Measurements from ENCODE around the gene GSTM4.

The GSTM4 gene

DNA sequence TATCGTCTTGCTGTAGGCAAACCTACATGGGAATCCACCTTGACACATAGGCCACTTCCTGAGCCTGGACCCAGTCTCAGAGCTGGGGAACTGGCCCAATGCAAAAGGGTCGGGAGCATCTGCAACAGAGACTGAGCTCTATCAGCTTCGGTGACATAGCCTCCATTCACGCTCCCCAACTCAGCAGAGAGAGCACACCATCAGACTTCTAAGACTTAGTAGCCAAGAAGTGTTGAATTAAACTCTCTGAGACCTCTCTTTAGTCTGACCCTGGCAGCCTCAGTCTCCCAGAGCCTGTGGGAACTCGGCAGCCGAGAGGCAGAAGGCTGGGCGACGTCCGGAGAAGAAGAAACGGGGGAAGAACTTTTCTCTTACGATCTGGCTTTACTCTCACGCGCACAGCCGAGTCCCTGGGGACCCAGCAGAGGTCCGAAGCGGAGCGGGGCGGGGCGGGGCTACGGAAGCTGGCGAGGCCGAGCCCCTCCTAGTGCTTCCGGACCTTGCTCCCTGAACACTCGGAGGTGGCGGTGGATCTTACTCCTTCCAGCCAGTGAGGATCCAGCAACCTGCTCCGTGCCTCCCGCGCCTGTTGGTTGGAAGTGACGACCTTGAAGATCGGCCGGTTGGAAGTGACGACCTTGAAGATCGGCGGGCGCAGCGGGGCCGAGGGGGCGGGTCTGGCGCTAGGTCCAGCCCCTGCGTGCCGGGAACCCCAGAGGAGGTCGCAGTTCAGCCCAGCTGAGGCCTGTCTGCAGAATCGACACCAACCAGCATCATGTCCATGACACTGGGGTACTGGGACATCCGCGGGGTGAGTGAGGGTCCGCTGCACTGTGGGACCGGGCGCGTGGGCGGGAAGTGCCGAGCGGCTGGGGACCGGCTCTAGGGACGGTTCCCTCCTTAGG lies at the start of gene GSTM4:
GSTM4 (plus strand) TSS at position 485 of the 905 bp plus-strand sequence; CDS start at position 776, 291 bp downstream.
- DNase-seq (ENCODE audit: low spot score) = peak; percentile 91

DNA sequence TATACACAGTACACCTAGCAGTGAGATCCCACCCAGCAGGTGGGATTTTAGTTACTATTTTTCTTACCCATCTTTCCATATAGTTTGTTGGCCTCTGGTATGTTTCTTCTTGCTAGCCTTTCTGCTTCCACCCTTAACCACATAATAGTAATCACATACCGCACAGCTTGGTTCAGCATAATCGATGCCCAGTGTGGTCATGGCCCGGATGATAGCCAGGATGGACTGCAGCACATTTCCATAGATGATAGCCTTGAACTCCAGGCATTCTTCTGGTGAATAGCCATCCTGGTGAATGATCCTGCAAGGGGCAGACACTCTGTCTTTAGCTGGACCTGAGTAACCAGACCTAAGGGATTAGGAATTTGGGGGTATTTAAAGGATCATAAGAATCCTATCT lies 46.0 kb upstream of the GSTM4 start:
- DNase-seq (ENCODE audit: low spot score) = no peak

DNA sequence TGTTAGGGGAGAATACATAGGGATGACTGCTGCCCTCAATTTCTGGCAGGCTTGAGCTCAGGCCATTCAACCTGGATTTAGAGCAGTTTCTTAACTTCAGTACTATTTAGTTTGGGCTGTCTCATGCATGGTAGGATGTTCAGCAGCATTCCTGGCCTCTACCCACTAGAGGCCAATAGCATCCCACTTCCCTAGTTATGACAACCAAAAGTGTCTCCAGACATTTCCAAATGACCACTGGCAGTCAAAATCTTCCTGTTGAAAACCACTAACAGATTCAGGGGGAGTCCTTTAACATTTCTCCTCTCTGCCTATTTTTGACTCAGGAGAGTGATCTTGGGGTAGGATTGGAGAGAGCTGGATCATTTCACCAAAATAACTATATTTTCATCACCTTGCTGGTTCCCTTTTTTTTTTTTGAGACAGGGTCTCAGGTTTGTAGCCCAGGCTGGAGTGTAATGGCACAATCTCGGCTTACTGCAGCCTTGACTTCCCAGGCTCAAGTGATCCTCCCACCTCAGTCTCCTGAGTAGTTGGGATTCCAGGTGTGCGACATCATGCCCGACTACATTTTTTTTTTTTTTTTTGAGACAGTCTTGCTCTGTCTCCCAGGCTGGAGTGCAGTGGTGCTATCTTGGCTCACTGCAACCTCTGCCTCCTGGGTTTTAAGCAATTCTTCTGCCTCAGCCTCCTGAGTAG lies 45.1 kb upstream of the GSTM4 start:
- DNase-seq (ENCODE audit: low spot score) = no peak

DNA sequence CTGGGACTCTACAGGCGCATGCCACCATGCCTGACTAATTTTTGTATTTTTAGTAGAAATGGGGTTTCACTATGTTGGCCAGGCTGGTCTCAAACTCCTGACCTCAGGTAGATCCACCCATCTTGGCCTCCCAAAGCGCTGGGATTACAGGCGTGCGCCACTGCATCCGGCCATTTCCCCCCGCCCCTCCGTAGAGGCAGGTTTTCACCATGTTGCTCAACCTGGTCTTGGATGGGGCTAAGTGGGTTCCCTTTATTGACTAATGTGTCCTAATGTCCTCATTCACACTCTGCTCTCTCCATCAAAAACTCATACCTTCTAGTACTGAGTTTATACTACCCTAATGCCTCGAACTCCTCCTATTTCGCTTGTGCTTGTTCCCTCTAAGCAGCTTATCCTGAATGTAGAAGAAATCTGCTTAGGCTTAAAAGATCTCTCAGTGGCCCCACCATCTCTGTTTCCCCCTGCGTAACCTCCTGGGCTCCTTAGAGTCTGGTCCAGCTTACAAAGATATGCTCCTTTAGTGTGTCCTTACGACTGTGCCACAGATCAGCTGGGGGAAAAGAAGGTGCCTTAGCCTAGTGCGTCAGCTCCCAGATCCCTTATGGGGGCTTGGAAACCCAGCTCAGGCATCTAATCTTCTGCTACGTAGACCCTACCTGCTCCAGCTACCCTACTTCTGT lies 44.5 kb upstream of the GSTM4 start:
- DNase-seq (ENCODE audit: low spot score) = no peak

DNA sequence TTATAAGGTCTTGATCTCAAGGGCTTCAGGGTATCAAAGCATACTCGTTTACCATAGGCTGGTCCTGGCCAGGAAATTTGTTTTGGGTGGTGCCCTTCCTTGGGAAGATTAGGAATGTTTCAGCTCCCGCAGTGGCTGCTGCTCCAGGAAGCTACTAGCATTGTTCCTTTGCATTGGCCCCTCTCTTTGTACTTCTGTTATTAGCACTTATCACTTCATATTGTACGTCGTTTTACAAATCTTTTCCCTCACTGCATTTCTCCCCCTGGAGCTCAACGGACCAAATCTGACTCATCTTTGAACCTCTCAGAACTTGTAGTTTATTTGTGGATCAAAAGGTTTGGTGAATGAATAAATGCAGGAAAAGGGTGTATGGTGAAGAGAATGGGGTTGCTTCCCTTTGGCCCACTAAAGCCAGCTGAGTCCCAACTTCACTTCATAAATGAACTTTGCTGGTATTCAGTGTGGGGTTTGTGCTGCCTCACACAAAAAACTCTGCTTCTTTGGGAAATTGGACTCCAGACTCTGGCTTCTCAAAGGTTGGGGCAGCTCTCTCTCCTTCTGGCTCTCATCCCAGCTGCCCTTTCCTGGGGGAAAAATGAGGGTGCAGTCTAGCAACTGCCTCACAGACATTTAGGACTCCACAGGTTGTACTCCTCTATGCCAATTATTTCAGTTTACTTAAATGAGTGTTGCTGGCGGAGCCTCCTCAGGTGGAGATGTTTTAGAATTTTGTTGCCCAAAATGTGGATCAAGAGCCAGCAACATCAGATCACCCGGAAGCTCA lies 42.3 kb upstream of the GSTM4 start:
- DNase-seq (ENCODE audit: low spot score) = no peak

DNA sequence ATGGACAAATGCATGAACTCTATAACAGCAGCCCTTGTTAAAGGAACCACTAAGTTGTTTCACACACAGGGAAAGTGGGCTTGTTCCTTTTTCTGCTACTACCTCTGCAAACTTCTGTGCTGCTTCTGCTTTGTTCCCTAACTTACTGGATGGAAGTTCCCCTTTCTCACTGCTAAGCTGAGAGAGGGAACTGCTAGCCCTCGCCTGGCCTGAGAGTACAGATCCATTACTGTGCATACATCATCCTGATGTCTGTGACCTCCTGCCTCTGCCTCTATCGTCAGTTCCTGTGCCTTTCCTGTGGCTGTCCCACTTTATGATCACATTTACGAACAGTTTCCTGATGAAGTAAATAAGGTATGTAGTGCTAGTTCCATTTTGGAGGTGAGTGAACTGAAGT lies 40.0 kb upstream of the GSTM4 start:
- DNase-seq (ENCODE audit: low spot score) = no peak

DNA sequence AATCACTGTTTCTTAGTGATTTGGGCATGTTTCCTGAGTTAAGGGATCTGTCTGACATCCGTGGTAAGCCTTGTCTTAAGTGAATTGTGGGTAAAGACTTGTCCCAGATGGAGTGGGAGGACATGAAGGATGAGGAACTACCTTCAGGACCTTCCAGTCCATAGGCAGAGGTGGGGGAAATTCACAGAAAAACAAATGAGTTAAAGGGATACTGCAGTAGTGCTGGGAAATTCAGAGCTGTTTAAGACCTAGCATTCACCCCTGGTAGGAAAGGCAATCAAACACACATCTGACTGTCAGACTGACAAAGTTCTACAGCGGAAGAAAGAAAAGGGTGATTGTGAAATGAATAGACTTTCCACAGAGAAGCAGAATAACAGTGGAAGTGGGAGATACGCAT lies 39.5 kb upstream of the GSTM4 start:
- no peak for DNase-seq (ENCODE audit: low spot score)

DNA sequence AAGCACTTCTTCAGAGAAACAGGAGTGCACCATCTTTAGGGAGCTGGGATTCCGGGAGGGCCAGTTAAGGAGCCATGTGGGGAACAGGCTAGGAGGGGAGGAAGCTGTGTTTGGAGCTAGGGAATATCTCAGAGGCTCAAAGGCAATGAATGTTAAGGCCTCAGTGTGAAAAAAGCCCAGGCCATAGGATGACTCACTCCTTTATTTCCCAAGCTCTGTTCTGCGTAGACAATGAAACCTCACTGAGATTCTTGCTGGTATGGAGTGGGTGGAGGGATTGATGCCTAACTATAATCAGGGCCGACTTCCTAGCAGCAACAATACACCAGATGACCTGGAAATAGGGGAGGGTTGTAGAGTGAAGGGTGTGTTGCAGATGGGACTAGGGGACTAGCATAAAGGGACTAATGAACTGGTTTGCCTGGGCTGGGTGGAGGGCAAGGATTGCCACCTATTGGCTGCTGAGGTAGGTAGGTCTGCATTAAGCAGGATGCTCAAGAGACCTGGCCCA lies 38.6 kb upstream of the GSTM4 start:
- DNase-seq (ENCODE audit: low spot score) = peak; percentile 82

DNA sequence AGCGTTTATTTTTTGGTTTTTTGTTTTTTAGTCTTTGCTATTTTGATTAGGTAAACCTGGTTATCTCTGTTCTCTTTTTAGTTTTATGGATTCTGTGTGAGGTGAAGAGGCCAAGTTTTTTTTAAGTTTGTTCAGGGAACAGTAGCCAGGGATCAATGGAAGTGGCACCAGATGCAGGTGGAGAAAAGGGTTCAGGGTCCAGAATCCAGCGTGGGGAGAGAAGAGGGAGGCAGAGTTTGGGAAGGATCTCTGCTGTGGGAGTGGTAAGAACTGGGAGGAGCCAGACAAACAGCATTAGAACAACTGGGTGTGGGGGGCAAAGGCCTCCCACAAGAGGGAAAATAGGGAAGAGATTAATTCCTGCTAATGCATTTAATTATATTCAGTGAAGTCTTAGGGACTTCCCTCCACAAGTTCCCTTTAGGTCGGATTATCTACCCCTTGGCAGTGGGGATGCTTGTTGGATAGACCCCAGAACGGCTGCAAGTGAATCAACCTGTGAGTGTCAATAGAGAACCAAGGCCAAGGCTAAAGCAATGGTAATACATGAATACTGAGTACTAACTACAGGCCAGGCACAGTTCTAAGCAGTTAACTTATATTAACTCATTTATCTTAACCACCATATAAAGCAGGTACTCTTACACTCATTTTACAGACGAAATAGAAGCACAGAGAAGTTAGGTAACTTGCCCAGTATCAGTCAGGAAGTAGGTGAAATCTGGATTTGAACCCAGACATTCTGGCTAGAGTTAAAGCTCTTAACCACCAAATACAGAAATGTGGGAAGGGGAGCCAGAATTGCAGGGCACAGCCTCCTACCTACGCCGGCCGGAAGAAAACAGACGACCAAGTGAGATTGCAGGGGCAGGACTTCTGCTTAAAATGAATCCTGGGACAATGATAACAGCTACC lies 37.0 kb upstream of the GSTM4 start:
- DNase-seq (ENCODE audit: low spot score) = no peak

DNA sequence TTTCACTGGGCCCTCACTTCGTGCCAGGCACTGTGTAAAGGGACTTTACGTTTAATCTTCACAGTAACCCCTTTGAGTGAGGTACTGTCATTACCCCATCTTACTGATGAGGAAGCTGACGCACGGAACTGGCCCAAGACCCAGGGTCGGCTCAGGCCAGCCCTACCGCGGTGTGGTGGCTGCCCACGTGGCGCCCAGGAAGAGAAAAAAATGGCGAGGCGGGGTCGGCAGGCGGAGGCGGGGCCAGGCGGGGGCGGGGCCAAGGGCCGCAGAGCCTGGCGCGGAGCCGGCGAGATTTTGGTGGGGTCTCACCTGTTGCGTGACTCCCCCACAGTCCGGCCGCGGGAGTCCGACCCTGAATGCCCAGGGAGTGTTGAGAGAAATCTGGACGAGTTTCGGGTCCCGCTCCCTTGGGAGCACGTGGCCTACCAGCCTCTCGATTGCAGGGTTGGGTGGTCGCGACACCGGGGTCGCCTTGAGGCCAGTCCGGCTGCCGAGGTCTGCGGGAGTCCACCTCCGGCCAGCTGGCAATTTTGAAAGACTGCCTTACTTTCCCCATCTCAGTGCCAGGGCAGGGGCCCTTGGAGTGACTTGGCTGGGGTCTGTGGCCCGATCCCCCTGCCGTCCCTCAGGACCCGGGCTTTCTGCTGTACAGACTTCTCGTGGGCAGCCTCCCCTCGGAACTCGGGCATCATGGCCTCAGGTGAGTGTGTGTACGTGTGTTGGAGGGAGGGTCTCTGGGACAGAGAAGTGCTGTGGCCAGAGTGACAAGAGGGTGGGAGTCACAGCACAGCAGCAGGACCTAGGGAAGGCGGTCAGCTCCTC lies 36.1 kb upstream of the GSTM4 start, which contains the start of the genes AMPD2 and GNAT2:
AMPD2 (plus strand) TSS at position 262 of the 825 bp plus-strand sequence. CDS start 1,339 bp downstream, outside the sequence.
GNAT2 (minus strand) TSS at position 41 of the 825 bp plus-strand sequence. CDS start 6,746 bp downstream, outside the sequence.
- peak; percentile 92 for DNase-seq (ENCODE audit: low spot score)

DNA sequence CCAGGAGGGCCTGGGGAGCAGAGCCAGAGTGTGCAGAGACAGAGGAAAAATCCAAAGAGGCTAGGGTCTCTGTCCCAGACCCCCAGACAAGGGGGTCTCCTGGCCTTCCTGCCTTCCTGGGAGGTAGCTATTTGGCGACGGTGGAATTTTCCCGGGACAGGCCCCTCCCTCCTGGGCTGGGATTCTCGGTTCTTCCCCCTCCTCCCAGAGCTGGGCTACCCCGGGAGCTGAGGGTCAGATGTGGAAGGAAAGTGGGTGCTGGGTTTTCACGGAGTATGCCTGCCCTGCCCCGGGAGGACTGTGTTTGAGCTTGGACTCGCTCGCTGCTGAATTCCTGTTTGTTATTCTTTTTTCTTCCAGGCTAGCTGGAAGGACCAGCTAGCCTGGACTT lies 35.5 kb upstream of the GSTM4 start:
- peak; percentile 78 for DNase-seq (ENCODE audit: low spot score)

DNA sequence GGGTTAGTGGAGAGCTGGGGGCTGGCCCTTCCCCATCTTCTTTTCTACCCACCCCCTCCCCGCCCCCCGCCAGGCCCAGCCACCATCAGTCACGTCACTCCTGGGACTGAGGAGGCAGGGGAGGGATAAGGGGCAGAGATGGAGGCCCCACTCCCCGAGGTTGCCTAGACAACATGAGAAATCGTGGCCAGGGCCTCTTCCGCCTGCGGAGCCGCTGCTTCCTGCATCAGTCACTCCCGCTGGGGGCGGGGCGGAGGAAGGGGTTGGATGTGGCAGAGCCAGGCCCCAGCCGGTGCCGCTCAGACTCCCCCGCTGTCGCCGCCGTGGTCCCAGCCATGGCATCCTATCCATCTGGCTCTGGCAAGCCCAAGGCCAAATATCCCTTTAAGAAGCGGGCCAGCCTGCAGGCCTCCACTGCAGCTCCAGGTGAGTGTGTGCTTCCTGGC lies 35.0 kb upstream of the GSTM4 start:
- DNase-seq (ENCODE audit: low spot score) = peak; percentile 96

DNA sequence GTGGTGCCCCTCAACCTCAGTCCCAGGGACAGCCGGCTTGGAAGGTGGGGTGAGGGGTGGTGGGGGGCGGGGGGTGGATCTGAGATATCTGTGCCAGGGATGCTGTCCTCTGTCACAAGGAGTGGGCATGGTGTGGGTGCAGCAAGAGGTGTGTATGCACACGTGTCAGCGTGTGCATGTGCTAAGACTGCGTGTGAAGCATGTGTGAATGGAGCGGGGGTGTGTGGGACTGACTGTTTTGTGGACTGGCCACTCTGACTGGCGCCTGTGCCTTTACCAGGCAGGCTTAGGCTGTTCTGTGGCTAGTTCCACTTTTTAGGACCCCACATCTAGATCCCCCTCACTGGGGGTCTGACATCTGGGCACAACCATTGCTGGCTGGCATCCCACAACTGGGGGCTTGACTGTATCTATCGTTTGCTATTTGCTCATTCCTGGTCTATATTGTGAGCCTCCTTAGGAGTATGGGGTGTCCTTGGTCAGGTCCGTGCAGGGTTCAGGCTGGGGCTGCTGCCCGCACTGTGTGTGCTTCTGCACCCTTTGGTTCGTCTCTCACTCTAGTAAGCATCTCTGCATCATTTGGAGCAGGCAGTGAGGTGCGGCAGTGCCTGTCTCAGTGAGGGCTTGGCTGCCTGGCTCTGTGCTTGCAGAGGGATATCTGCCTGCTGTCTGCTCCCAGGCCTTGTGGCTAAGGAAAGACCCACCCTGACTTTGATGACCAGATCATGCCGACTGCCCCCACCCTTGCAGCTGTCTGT lies 34.3 kb upstream of the GSTM4 start:
- peak; percentile 51 for DNase-seq (ENCODE audit: low spot score)

DNA sequence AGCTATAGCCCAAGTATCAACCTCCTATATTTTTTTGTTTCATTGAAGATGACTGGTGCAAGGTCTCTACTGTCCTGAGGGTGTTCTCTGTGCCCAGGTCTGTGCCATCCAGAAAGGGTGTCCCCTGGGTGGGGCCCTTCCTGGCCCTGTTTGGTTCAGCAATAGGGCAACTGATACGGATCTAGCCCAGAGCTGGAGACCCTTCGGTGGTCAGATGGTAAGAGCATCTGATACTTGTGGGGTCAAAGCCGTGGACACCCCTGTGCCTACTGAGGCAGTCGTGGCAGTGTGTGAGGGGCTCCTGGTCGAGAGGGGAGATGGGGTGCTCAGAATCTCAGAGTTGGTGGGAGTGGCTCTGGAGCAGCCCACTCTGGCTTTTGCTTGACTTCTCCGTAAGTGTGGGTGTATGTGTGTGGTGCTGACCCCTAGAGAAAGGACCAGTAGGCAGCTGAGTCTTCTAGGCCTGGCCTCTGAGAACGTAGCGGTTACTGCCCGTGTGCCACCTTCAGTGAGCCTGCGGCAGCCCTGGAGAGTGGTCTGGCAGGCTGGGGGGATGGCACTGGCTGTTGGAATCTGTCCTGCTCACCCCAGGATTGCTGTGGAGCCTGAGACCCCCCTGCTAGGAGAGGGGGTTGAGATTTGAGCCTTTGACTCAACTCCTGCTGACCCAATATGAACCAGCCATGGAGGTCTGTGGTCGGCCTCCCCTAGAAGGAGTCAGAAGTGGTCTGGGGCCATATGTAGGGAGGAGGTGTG lies 33.6 kb upstream of the GSTM4 start:
- DNase-seq (ENCODE audit: low spot score) = no peak

DNA sequence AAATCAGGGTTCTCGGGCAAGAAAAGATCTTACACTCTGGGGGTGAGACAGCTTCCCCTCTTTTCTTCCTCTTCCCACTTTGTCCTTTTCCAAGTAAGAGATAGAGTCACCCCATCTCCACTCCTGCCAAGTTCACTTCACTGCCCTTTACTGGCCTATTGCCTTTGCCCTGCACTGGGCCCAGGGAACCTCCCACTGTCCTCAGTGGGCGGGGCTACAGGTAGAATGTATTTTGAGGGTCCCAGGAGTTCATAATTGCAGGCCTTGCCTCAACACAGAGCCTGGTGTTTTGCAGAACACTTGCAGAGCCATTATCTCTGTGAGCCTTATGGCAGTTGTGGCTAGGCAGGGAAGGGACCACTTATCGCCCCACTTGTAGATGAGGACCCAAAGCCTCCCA lies 33.0 kb upstream of the GSTM4 start:
- no peak for DNase-seq (ENCODE audit: low spot score)

DNA sequence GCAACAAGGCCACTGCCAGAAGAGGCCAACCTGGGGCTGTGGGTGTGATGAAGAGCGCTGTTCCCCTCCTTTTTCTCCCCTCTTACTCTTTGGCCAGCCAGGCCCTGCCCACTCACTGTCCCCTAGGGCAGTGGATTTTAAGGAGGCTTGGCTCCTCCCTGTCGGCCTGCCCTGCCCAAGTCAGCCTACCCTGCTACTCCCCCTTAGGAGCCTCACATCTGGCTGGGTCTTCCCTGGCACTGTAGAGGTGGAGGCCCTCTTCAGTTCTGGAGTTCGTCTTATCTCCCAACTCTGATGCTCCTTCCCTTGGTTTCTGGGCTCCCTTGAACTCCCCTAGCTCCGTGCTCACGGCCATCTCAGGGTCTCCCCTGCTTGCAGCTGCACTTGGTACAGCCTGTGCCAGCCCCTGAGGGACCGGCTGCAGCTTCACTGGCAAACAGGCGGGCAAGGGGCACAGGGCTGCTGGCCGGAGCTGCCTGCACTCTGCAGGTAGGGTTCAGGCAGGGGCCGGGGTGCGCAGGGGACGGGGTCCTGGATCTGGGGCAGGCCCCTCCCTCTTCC lies 32.2 kb upstream of the GSTM4 start:
- peak; percentile 55 for DNase-seq (ENCODE audit: low spot score)

DNA sequence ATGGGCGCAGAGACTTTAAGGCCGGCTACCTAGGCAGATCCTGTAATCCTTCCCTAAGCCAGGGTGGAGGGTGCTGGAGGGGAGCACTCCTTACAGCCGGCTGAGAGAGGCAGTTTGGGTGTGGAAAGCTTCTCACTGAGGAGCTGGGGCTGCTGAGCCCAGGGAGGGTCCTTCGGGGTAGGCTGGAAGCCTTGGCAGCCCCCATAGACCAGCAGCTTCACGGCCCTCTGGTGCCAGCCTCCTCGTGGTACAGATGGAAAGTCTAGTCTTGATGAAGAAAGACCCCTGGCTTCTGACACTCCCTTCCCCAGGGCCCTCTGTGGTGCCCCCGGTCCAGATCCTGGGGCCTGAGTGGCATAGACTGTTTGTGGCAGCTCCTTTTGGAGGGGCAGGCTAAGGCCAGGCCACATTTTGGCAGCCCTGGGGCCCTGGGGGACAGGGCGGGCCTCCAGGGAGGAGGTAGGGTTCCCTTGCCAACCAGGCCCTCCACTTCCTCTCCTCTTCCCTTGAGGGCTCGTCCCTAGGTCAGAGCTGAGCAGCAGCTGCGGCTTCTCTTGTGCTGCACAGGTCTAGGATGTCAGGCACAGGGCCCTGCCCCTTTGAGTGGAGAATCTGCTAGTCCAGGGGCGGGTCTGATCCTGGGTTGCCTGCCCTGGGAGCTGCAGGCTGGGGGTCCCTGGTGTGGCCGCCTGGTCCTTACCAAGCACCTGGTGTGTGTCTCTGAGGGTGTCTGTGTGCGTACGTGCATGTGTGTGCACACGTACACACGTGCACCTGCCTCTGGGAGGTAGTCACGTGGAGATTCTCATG lies 31.5 kb upstream of the GSTM4 start:
- no peak for DNase-seq (ENCODE audit: low spot score)
